NCI-H69 (cell line): ENCODE results near the gene CTDP1.

Experiments used
- DNase-seq: peaks from one replicate; lab custom pipeline; 2025; lab: John Stamatoyannopoulos, UW

Gene CTDP1, protein sequence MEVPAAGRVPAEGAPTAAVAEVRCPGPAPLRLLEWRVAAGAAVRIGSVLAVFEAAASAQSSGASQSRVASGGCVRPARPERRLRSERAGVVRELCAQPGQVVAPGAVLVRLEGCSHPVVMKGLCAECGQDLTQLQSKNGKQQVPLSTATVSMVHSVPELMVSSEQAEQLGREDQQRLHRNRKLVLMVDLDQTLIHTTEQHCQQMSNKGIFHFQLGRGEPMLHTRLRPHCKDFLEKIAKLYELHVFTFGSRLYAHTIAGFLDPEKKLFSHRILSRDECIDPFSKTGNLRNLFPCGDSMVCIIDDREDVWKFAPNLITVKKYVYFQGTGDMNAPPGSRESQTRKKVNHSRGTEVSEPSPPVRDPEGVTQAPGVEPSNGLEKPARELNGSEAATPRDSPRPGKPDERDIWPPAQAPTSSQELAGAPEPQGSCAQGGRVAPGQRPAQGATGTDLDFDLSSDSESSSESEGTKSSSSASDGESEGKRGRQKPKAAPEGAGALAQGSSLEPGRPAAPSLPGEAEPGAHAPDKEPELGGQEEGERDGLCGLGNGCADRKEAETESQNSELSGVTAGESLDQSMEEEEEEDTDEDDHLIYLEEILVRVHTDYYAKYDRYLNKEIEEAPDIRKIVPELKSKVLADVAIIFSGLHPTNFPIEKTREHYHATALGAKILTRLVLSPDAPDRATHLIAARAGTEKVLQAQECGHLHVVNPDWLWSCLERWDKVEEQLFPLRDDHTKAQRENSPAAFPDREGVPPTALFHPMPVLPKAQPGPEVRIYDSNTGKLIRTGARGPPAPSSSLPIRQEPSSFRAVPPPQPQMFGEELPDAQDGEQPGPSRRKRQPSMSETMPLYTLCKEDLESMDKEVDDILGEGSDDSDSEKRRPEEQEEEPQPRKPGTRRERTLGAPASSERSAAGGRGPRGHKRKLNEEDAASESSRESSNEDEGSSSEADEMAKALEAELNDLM

GRCh38 chr18:79679552-79680099 is at the start of gene CTDP1:
TSS of gene CTDP1 (plus strand) at chr18:79679803. CDS start at chr18:79679948, 145 bp downstream.
- peak; percentile 98 for DNase-seq

GRCh38 chr18:79630281-79631095 is 49.1 kb upstream of the CTDP1 start:
- DNase-seq: peak; percentile 39

DNA sequence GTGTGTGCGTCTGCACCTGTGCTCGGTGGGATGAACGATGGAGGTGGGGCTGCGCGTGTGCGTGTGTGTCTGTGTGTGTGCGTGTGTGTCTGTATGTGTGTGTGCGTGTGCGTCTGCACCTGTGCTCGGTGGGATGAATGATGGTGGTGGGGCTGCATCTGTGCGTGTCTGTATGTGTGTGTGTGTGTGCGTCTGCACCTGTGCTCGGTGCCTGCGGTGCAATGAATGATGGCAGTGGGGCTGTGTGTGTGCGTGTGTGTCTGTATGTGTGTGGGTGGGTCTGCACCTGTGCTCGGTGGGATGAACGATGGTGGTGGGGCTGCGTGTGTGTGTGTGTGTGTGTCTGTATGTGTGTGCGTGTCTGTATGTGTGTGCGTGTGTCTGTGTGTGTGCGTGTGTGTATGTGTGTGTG is 48.5 kb upstream of the CTDP1 start:
- no peak for DNase-seq

DNA sequence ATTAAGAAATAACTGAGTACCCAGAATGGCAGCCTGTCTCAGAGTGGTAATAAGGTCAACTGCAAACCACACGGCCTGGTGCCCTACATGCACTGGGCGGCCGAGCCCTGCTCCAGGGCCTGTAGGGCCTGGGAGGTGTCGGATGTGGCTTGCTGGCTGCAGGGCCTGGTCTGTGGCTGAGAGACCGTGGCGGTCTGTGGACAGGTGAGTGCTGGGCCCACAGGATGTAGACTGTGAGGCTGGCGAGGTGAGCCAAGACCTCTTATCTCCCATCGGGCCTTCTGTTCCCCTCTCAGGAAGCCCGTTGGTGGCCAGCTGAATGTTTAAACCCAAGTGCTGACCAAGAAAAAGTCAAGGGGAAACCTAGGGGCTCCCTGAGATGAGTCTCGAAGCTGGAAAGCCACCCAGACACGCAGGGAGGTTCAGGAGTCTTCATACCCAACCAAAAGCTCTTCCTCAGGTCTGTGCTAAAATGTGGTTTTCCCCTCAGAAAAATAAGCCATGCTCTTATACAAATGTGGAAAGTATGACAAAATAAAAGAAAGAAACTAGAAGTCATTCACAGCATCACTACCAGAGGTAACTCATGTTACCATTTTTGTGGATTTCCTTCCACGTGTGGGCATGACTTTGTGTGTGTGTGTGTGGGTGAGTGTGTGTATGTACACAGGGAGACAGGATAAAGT is 47.7 kb upstream of the CTDP1 start:
- no peak for DNase-seq

GRCh38 chr18:79632765-79633164 is 46.8 kb upstream of the CTDP1 start:
- DNase-seq: no peak

DNA sequence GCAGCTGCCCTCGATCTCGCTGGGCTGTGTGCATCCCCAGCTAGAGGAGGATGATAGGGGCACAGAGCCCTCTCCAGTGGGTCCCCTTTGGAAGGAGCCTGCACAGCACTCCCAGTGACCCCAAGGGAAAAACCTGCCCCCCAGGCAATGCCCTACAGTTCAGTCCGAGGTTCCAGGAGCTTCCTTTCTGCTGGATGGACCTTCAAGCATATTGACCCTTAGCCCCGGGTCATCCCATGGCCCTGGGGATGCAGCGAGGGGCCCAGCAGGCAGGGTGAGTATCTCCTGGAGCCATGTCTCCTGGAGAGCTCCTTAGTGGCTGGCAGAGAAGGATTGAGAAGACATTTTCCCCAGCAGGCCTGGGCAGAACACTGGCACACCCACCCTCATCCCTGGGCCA is 45.4 kb upstream of the CTDP1 start:
- DNase-seq: no peak

DNA sequence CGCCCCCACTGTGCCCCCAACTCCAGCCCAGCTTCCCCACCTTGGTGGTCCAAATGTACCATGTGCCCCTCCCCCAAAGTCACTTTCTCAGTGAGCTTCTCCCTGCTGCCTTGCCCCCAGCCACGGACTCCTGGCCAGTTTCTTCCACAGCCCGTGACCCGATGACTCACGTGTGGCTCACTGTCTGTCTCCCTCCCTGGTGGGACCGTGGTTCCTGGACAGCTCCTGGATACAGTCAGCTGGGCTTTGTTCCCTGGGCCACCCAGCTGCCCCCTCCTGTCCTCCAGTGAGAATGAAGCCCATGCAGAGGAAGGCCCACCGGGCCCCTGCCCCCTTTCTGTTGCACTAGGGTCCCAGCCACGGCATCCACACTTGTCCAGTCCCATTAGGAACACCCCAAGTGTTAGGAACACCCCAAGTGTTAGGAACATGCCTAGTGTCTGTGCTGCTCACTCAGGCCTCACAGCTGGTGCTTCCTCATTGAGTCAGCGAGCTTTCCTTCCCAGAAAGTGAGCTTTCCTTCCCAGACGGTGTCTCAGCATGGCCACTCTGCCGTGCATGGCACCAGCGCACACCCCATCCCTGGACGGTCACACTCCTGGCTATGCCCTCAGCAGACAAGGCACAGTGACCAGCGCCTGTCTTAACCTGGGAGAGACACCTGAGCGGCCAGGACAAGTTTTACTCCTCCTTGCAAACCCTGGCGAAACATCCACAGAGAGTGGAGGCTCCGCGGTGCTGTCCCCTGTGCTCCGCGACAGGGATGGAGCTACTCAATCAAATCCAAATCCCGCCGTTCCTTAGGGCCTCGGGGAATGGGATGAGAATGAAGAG is 44.8 kb upstream of the CTDP1 start:
- no peak for DNase-seq

DNA sequence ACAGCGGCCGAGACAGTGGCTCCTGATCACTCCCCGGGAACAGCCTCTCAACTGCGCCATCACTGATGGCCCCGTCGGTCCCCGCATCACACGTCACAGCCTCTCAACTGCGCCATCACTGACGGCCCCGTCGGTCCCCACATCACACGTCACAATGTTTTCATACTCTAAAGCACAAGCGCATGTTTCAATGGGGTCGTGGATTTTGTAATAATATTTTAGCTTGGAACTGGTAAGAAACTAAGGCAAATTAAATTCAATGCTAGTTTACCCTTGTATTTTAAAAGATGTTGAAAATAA is 44.2 kb upstream of the CTDP1 start:
- no peak for DNase-seq

DNA sequence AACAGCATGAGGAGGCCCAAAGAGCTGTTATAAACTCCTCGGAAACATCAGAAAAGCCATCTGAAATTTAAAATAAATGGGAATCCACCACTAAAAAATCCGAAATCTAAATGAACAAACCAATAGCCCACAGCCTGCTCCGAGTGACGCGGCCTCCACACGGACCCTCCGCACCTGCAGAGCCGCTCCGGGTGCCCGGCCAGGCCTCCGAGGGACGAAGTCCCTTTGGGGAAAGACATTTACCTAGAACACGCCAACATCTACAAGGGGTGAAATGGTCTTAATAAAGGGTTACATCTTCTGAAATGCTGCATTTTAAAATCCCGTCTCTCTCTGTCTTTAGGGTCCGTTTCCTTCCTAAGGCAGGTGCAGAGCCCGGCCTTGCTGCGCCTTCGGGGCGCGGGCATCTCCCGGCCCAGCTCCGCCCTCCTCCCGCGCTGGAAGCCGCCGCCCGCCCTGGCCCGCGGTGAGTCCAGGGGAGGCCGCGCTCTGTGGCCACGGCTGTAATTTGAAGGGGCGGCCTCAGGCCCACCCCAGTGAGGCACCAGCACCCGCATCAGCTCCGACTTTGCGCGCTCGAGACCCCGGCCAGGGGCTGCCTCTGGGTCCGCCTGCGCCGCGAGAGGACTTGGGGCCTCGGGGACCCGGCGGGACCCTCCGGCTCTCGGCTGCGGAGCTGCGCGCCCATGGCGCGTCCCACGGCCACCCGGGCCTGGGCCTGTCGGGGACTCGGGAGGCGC is 42.3 kb upstream of the CTDP1 start:
- DNase-seq: no peak

DNA sequence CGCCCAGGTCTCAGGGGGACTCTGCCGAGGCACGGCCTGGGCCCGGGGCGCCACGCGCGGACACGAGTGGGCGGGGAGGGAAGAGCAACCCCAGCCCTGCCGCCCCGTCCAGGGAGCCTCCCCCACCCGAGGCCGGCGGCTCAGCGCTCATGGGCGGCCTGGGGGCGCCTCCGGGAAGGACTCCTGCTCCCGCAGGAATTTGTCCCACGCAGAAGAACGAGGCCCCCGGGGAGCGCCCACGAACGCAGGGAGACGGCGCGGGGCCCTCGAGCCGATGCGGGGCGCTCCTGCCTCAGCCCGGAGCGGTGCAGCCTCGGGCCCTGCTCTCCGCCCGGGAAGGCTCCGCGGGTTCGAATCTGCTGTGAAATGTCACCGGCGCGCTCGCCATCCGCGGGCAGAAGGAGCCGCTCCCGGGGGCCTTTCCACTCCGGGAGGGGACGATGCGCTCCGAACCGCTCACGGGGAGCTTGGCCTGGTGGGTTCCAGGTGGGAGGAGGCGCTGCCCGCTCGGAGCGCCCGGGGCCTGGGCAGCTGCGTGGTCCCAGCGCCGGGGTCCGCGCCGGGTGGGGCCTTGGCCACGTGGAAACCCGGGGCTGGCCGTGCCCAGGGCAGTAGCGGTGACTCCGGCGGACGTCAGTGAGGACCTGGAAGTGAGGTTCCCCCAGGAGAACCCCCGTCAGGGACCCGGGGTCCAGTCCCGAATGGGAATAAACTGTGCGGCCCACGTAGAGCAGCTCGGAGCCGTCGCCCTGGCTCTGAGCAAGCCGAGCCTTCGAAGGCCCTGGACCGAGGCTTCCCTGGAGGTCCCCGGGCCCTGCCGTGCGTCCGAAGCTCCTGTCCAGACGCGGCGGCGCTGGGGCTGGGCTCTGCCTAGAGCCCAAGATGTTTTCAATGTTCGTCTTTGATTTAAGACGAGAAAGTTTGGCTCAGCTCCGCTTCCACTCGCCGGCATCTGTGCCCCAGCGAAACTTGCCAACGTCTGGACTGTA is 41.4 kb upstream of the CTDP1 start:
- no peak for DNase-seq

GRCh38 chr18:79639072-79639829 is 40.4 kb upstream of the CTDP1 start:
- no peak for DNase-seq

GRCh38 chr18:79640064-79640672 is 39.4 kb upstream of the CTDP1 start:
- no peak for DNase-seq

DNA sequence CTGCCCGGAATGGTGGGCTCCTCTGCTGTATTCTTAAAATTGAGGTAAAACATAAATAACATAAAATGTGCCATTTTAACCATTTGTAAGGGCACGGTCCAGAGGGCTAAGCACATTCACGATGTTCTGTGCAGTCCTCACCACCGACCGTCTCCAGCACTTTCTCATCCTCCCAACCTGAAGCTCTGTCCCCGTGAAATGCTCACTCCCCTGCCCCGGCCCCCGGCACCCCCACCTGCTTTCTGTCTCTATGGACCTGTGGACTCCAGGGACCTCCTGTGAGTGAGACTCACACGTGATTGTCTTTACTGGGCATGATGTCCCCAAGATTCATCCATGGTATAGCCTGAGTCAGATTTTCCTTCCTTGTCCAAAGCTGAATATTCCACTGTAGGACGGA is 38.7 kb upstream of the CTDP1 start:
- no peak for DNase-seq

- DNase-seq: no peak
These were observed 37.7 kb upstream of the CTDP1 start for GRCh38 chr18:79641722-79642497.

DNA sequence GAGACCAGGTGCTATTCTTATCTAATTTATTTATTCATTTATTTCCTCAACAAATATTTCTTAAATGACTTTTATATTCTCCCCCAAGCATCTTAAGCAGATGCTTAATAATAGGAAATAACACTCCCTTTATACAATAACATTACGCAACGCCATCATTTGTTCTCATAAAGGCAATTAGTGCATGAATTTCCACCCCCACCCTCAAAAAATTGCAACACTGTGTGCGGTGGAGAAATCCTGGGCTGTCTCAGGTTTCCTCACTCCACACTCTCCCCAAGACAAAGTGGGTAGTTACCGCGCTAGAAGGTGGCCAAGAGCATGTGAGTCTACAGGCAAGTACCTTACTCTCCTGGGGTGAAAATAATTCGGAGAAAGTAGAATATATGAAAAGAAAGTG is 37.0 kb upstream of the CTDP1 start:
- no peak for DNase-seq
